HepG2 (cell line): Measurements from ENCODE around the gene PLD1. TPM values are rescaled to one million over a fixed set of nuclear protein-coding genes. Genes with fewer than 3 reads are reported as not detected.

Experiments
- ATF6 ChIP-seq: sonication (generic); formaldehyde crosslinking; conservative IDR thresholded peaks from 2 replicates; pipeline ENCODE4 v1.4.0; 2020; ENCODE audit warnings: missing genetic modification reagents
- ETV6 ChIP-seq: sonication (generic); formaldehyde crosslinking; conservative IDR thresholded peaks from 2 replicates; pipeline ENCODE4 v1.4.0; 2020; ENCODE audit warnings: missing genetic modification reagents
- FOXK1 ChIP-seq: sonication (generic); formaldehyde crosslinking; IDR thresholded peaks from 2 replicates; pipeline ENCODE4 v1.4.0; 2020; ENCODE audit warnings: low read depth, missing genetic modification reagents, borderline replicate concordance
- GTF2F1 ChIP-seq: fragments of 150-350 bp; IDR thresholded peaks from 2 replicates; pipeline ENCODE4 v1.6.1; 2014; ENCODE audit warnings: low read length
- MLXIP ChIP-seq: sonication (generic); formaldehyde crosslinking; IDR thresholded peaks from 2 replicates; pipeline ENCODE4 v1.9.0; 2021; ENCODE audit warnings: missing genetic modification reagents, borderline replicate concordance
- NFRKB ChIP-seq: fragments of 450-650 bp; IDR thresholded peaks from 2 replicates; pipeline ENCODE4 v1.6.1; 2017
- RFX5 ChIP-seq: IDR thresholded peaks from 2 replicates; pipeline ENCODE4 v1.6.1; 2011; ENCODE audit warnings: low read depth, low read length, improper control_type of control experiment
- SRF ChIP-seq: IDR thresholded peaks from 2 replicates; pipeline ENCODE4 v1.6.1; 2011; ENCODE audit warnings: mild to moderate bottlenecking, low read depth, low read length, moderate library complexity
- U2AF2 ChIP-seq: fragments of 200-400 bp; formaldehyde crosslinking; IDR thresholded peaks from 2 replicates; pipeline ENCODE4 v1.6.1; 2017; ENCODE audit warnings: low read depth, mild to moderate bottlenecking, low read length
- ZFP36L2 ChIP-seq: sonication (generic); formaldehyde crosslinking; IDR thresholded peaks from 2 replicates; pipeline ENCODE4 v1.4.0; 2020; ENCODE audit warnings: missing genetic modification reagents
- ZFP90 ChIP-seq: sonication (generic); formaldehyde crosslinking; IDR thresholded peaks from 2 replicates; pipeline ENCODE4 v1.8.0; 2022; ENCODE audit warnings: missing genetic modification reagents, mild to moderate bottlenecking, inconsistent platforms, borderline replicate concordance
- ZHX2 ChIP-seq, 2 experiments: sonication (generic) in 1 of 2; formaldehyde crosslinking in 1 of 2; IDR thresholded peaks; 2 replicates each; pipeline versions ENCODE4 v1.6.1 to v1.9.0; 2014 to 2022; ENCODE audit warnings: antibody characterized with exemption in 1 of 2, borderline replicate concordance in 1 of 2, inconsistent platforms in 1 of 2, low read depth in 1 of 2, missing genetic modification reagents in 1 of 2
- ZNF207 ChIP-seq: fragments of 450-650 bp; IDR thresholded peaks from 2 replicates; pipeline ENCODE4 v1.6.1; 2016; ENCODE audit warnings: antibody characterized with exemption, borderline replicate concordance
- ZNF740 ChIP-seq: sonication (generic); formaldehyde crosslinking; IDR thresholded peaks from 2 replicates; pipeline ENCODE4 v1.4.0; 2020; ENCODE audit warnings: missing genetic modification reagents
- ZSCAN29 ChIP-seq: sonication (generic); formaldehyde crosslinking; conservative IDR thresholded peaks from 2 replicates; pipeline ENCODE4 v1.4.0; 2020; ENCODE audit warnings: mild to moderate bottlenecking, missing genetic modification reagents
- ZUFSP ChIP-seq: sonication (generic); formaldehyde crosslinking; IDR thresholded peaks from 2 replicates; pipeline ENCODE4 v1.9.0; 2021; ENCODE audit warnings: missing genetic modification reagents, mild to moderate bottlenecking, borderline replicate concordance
- polyA plus RNA-seq, 8 experiments: library from polyadenylated mRNA; depleted of rRNA in 3 of 8; stranded (reverse) in 7 of 8; unstranded in 1 of 8; fragments of >200 nt; fragmentation: Illumina TruSeq in 4 of 8; extraction: Trizol in 4 of 8; gene quantifications; 2 replicates each; pipeline versions ENCODE4 v1.2.1 to v1.2.3, GENCODE V29; 2011 to 2016; ENCODE audit warnings: low read depth in 4 of 8, missing spikeins in 1 of 8, mixed read lengths in 1 of 8; ENCODE audit not compliant: insufficient read depth in 1 of 8
- total RNA-seq, 5 experiments: library from RNA; depleted of rRNA; stranded (reverse); fragments of >200 nt; fragmentation: Illumina TruSeq; extraction: Trizol; gene quantifications; 2 replicates each; pipeline ENCODE4 v1.2.3, GENCODE V29; 2016; ENCODE audit warnings: low read depth in 1 of 5

The PLD1 gene
- total and polyA plus RNA-seq, 2 of the 13 experiments (the other 11 are each of a cell fraction or from before 2014, with no cell fraction given), result 27.1 to 59.4 TPM

- no peak for TF ChIP-seq U2AF2
- no peak for TF ChIP-seq ATF6 (CRISPR knock-in tag)
- no peak for TF ChIP-seq ZSCAN29 (CRISPR knock-in tag)
- TF ChIP-seq ZHX2 (IDR thresholded peaks at IDR 0.05; ENCODE audit: low read depth), result no peak
- no peak for TF ChIP-seq ZHX2 (CRISPR knock-in tag; IDR thresholded peaks at IDR 0.05; ENCODE audit: borderline replicate concordance)
- TF ChIP-seq ZFP90, result no peak
- TF ChIP-seq ZFP36L2 (CRISPR knock-in tag), result no peak
- no peak for TF ChIP-seq GTF2F1
- TF ChIP-seq SRF, result no peak
- no peak for TF ChIP-seq MLXIP (CRISPR knock-in tag)
- TF ChIP-seq ZNF740, result no peak
- TF ChIP-seq ZUFSP (CRISPR knock-in tag), result no peak
- peak; percentile 61; the same call in 1 of the 2 replicates for TF ChIP-seq FOXK1 (CRISPR knock-in tag)
- TF ChIP-seq NFRKB, result no peak
- TF ChIP-seq RFX5, result no peak
- TF ChIP-seq ETV6 (CRISPR knock-in tag), result no peak
- TF ChIP-seq ZNF207, result no peak
Observed at GRCh38 chr3:171842864-171843518, 32.7 kb upstream of the PLD1 start, which contains the start of gene TMEM212 (continued).
